ENCODE data around the gene RRP36.
"Not testable (repeated sequence)": the region's sequence is repeated elsewhere in the genome, so short reads cannot be mapped to it uniquely, and the experiment has no call there.

RRP36 gene

GRCh38 chr6:43021270-43022047 is at the start of gene RRP36:
Gene RRP36 (plus strand): TSS chr6:43021623. CDS start chr6:43021655, 32 bp downstream.
- peak; percentile 76 for DNase-seq

- DNase-seq, result no peak
Measured at GRCh38 chr6:42971746-42972327, 49.6 kb upstream of the RRP36 start.

GRCh38 chr6:42973926-42974325 is 47.5 kb upstream of the RRP36 start:
- no peak for DNase-seq

- DNase-seq, result no peak
Measured at GRCh38 chr6:42974919-42975505, 46.4 kb upstream of the RRP36 start.

GRCh38 chr6:42978487-42978838 is 43.0 kb upstream of the RRP36 start:
- no peak for DNase-seq

- peak; percentile 89 for DNase-seq
Measured at GRCh38 chr6:42978839-42979522, 42.4 kb upstream of the RRP36 start, which contains the start of gene PEX6. Gene PEX6 (minus strand): TSS chr6:42979181. CDS start chr6:42979150, 31 bp downstream.

- no peak for DNase-seq
Measured at GRCh38 chr6:42979523-42980177, 41.8 kb upstream of the RRP36 start.

GRCh38 chr6:42981836-42982235 is 39.6 kb upstream of the RRP36 start:
- no peak for DNase-seq

- DNase-seq, result peak; percentile 92
Measured at GRCh38 chr6:42984001-42984923, 37.2 kb upstream of the RRP36 start, which contains the start of gene PPP2R5D. Gene PPP2R5D (plus strand): TSS chr6:42984570. CDS start chr6:42984678, 108 bp downstream.

GRCh38 chr6:42984924-42985475 is 36.4 kb upstream of the RRP36 start:
- no peak for DNase-seq

- DNase-seq, result no peak
Measured at GRCh38 chr6:42987533-42988451, 33.6 kb upstream of the RRP36 start.

GRCh38 chr6:42988486-42989020 is 32.9 kb upstream of the RRP36 start:
- no peak for DNase-seq

GRCh38 chr6:42989923-42990322 is 31.5 kb upstream of the RRP36 start:
- DNase-seq, result no peak

GRCh38 chr6:42993445-42993844 is 28.0 kb upstream of the RRP36 start:
- no peak for DNase-seq

GRCh38 chr6:42996513-42996912 is 24.9 kb upstream of the RRP36 start:
- DNase-seq, result no peak

- DNase-seq, result not testable (repeated sequence)
Measured at GRCh38 chr6:42998205-42998604, 23.2 kb upstream of the RRP36 start.

- no peak for DNase-seq
Measured at GRCh38 chr6:43001843-43002242, 19.6 kb upstream of the RRP36 start.

- no peak for DNase-seq
Measured at GRCh38 chr6:43005844-43006243, 15.6 kb upstream of the RRP36 start.

- DNase-seq, result no peak
Measured at GRCh38 chr6:43006251-43006650, 15.2 kb upstream of the RRP36 start.

- DNase-seq, result no peak
Measured at GRCh38 chr6:43007126-43007525, 14.3 kb upstream of the RRP36 start.

Data from stimulated activated CD4-positive, alpha-beta T cell treated with anti-CD3 and anti-CD28 coated beads, Interleukin-12 subunit alpha, Interleukin-12 subunit beta, amount 100 ng/mL, for 4 hours (primary cell).